IMR-90 (cell line): ENCODE measurements around the gene EEF1AKMT1. TPM values are rescaled to one million over a fixed set of nuclear protein-coding genes. Genes with fewer than 3 reads are reported as not detected.

Experiments used
- ATAC-seq: fragments of 200-7000 bp; cut with Tn5 transposase; 2 replicates; pipeline ENCODE4 v1.9.1; 2020; ENCODE audit warnings: low read depth, mild to moderate bottlenecking, moderate library complexity
- BruUV-seq: library from RNA; stranded (reverse); fragments of 400-500 nt; replicated peaks from 2 replicates; lab custom pipeline; 2021; lab: Mats Ljungman, UMichigan
- CTCF ChIA-PET: fragments of 300-600 bp; formaldehyde crosslinking; extraction: SDS; loops from one replicate; lab custom pipeline; 2021; ENCODE audit warnings: antibody characterized with exemption; lab: Yijun Ruan, JAX
- POLR2A ChIA-PET: fragments of 300-600 bp; sonication (Branson Sonifier 250); formaldehyde crosslinking; loops from one replicate; lab custom pipeline; 2022; ENCODE audit warnings: antibody characterized with exemption; ENCODE audit not compliant: unreplicated experiment; lab: Charles Lee
- DNase-seq: peaks from one replicate; pipeline ENCODE4 v3.0.0; 2013
- H2AFZ ChIP-seq: replicated peaks from 2 replicates; pipeline ENCODE3; 2013; ENCODE audit warnings: low read length, mild to moderate bottlenecking; ENCODE audit not compliant: poor library complexity
- H2AK5ac ChIP-seq: 2 replicates; pipeline ENCODE4 v1.6.1; 2013; ENCODE audit warnings: low read depth, low read length, inconsistent platforms
- H2AK9ac ChIP-seq: replicated peaks from 2 replicates; pipeline ENCODE3; 2013; ENCODE audit warnings: mild to moderate bottlenecking, low read depth, low read length, moderate library complexity; ENCODE audit not compliant: poor library complexity
- H2BK120ac ChIP-seq: 2 replicates; pipeline ENCODE4 v1.6.1; 2013; ENCODE audit warnings: low read depth, low read length, inconsistent platforms
- H2BK15ac ChIP-seq: 3 replicates; pipeline ENCODE4 v1.6.1; 2013; ENCODE audit warnings: low read depth, low read length, inconsistent platforms
- H2BK20ac ChIP-seq: 2 replicates; pipeline ENCODE4 v1.6.1; 2013; ENCODE audit warnings: low read depth, mild to moderate bottlenecking, inconsistent platforms, low read length, moderate library complexity
- H2BK5ac ChIP-seq: 2 replicates; pipeline ENCODE4 v1.6.1; 2013; ENCODE audit warnings: mild to moderate bottlenecking, low read depth, low read length, inconsistent platforms; ENCODE audit not compliant: poor library complexity, severe bottlenecking
- H3K14ac ChIP-seq: replicated peaks from 2 replicates; pipeline ENCODE4 v1.6.1; 2013; ENCODE audit warnings: low read depth, low read length, inconsistent platforms
- H3K18ac ChIP-seq: 2 replicates; pipeline ENCODE4 v1.6.1; 2013; ENCODE audit warnings: low read depth, low read length, control low read depth
- H3K23ac ChIP-seq: 2 replicates; pipeline ENCODE4 v1.6.1; 2013; ENCODE audit warnings: low read depth, low read length, inconsistent platforms
- H3K27ac ChIP-seq: 2 replicates; pipeline ENCODE4 v1.5.1; 2013; ENCODE audit warnings: mild to moderate bottlenecking, control low read depth, low read length; ENCODE audit not compliant: insufficient read depth
- H3K27me3 ChIP-seq: 2 replicates; pipeline ENCODE4 v1.6.1; 2013; ENCODE audit warnings: low read length; ENCODE audit not compliant: control insufficient read depth, insufficient read depth
- H3K36me3 ChIP-seq: 2 replicates; pipeline ENCODE4 v1.6.1; 2013; ENCODE audit warnings: low read length, mixed read lengths; ENCODE audit not compliant: control insufficient read depth, insufficient read depth
- H3K4ac ChIP-seq: 2 replicates; pipeline ENCODE4 v1.6.1; 2013; ENCODE audit warnings: low read depth, low read length, inconsistent platforms
- H3K4me1 ChIP-seq: 2 replicates; pipeline ENCODE4 v1.6.1; 2013; ENCODE audit warnings: low read length, mixed read lengths; ENCODE audit not compliant: control insufficient read depth, insufficient read depth
- H3K4me2 ChIP-seq: 2 replicates; pipeline ENCODE4 v1.6.1; 2013; ENCODE audit warnings: low read depth, mild to moderate bottlenecking, control low read depth, low read length, moderate library complexity
- H3K4me3 ChIP-seq: 2 replicates; pipeline ENCODE4 v1.5.1; 2013; ENCODE audit warnings: low read depth, mild to moderate bottlenecking, control low read depth, low read length, moderate library complexity; ENCODE audit not compliant: insufficient read depth
- H3K56ac ChIP-seq: 2 replicates; pipeline ENCODE4 v1.6.1; 2013; ENCODE audit warnings: low read length, inconsistent platforms; ENCODE audit not compliant: insufficient read depth; ENCODE audit errors: extremely low read depth
- H3K79me1 ChIP-seq, 2 experiments: 2 replicates each; pipeline ENCODE4 v1.6.1; 2013; ENCODE audit warnings: low read length in 2 of 2, inconsistent platforms in 1 of 2, low read depth in 1 of 2
- H3K9ac ChIP-seq: 2 replicates; pipeline ENCODE4 v1.6.1; 2013; ENCODE audit warnings: low read depth, low read length, control low read depth
- H3K9me1 ChIP-seq: 2 replicates; pipeline ENCODE4 v1.6.1; 2013; ENCODE audit warnings: low read length, inconsistent platforms; ENCODE audit not compliant: insufficient read depth
- H3K9me3 ChIP-seq: 2 replicates; pipeline ENCODE4 v1.6.1; 2013; ENCODE audit warnings: low read length; ENCODE audit not compliant: control insufficient read depth, insufficient read depth
- H4K20me1 ChIP-seq: 2 replicates; pipeline ENCODE4 v1.6.1; 2013; ENCODE audit warnings: low read length, inconsistent platforms; ENCODE audit not compliant: insufficient read depth
- H4K5ac ChIP-seq: 2 replicates; pipeline ENCODE4 v1.6.1; 2013; ENCODE audit warnings: mild to moderate bottlenecking, low read depth, low read length, control low read depth
- H4K8ac ChIP-seq, 2 experiments: 2 replicates each; pipeline ENCODE4 v1.6.1; 2013; ENCODE audit warnings: low read depth in 2 of 2, low read length in 2 of 2, control low read depth in 1 of 2, inconsistent platforms in 1 of 2
- H4K91ac ChIP-seq: 2 replicates; pipeline ENCODE4 v1.6.1; 2013; ENCODE audit warnings: low read depth, low read length, inconsistent platforms; ENCODE audit not compliant: insufficient read depth
- MXI1 ChIP-seq: IDR thresholded peaks from 2 replicates; pipeline ENCODE4 v1.6.1; 2012; ENCODE audit warnings: low read depth, mild to moderate bottlenecking, low read length, moderate library complexity, borderline replicate concordance
- WGBS, 2 experiments: methylation state at CpG; one replicate each; pipeline versions ENCODE4 v1.1.5 to v1.1.7; 2013; ENCODE audit warnings: missing lambda C conversion rate in 2 of 2; ENCODE audit not compliant: insufficient read length in 1 of 2; ENCODE audit errors: extremely low coverage in 2 of 2; 5-methylcytosine and 5-hydroxymethylcytosine counted together
- dilution Hi-C: fragments of 300-500 bp; cut with HindIII; formaldehyde crosslinking; loops from one replicate; pipeline ENCODE4 v1.14.3; 2018; ENCODE audit warnings: low sequenced_read_pairs; ENCODE audit not compliant: unreplicated experiment
- in situ Hi-C: fragments of 300-500 bp; cut with MboI; formaldehyde crosslinking; loops from 3 replicates; pipeline ENCODE4 v1.14.3; 2019; ENCODE audit warnings: low sequenced_read_pairs, inconsistent platforms, mixed read lengths
- intact Hi-C: fragments of 100-400 bp; cut with micrococcal nuclease; formaldehyde crosslinking; loops from 2 replicates; pipeline ENCODE4 v1.10.0; 2022
- polyA plus RNA-seq, 3 experiments: library from polyadenylated mRNA; depleted of rRNA; stranded (reverse); fragments of >200 nt; gene quantifications; 2 replicates each; pipeline ENCODE4 v1.2.3, GENCODE V29; 2012; ENCODE audit warnings: low replicate concordance in 1 of 3
- total RNA-seq: library from RNA; depleted of rRNA; stranded (reverse); fragments of >200 nt; gene quantifications from 2 replicates; pipeline ENCODE4 v1.2.3, GENCODE V29; 2012

The EEF1AKMT1 gene
- total and polyA plus RNA-seq, 2 of the 4 experiments (the other 2 are of a cell fraction), result 10.0 to 10.6 TPM

DNA sequence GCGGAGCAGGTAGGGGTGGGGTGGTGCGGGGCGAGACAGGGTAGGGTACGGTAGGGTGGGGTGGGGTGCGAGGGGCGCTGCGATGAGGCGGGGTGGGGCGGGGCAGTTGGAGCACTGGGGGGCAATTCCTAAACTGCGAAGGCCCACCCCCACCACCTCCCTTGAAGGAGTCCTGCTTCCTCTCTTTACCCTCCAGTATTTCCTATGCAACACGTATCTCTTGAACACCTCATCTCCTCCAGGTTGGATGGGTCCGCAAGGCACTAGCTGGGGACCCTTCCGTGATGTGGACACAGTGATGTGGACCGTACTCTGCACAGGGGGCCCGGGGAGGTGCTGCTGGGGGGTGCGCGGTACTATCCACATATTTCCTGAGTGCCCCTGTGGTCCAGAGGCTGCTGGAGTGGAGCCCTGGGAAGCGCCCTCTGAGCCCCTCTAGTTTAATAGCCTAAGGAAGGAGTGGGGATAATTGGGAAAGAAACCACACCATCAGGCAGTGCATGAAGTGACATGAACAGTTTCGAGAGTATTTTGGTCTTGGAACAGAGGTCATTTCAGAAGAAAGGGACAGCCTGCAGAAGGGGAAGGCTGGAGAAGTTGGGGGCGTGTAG, 69.2 kb downstream of the EEF1AKMT1 start:
- no peak overlapping the region for H2BK15ac ChIP-seq
- no peak overlapping the region for H4K91ac ChIP-seq
- dilution Hi-C loops, result no loop called here
- 0 out of 4 replicates have a peak, but pooled peaks cover 0 to 5% of the 10 kb centered on the region in 2 experiments for H3K79me1 ChIP-seq
- H2BK5ac ChIP-seq, result no peak overlapping the region
- peaks cover 7% of the 10 kb centered on the region; the same call in 1 of the 2 replicates for H3K9me1 ChIP-seq
- no peak overlapping the region for H2BK120ac ChIP-seq
- TF ChIP-seq MXI1, result no peak
- peak overlapping the region; percentile 14; the same call in 1 of the 2 replicates for H3K4me3 ChIP-seq
- peak overlapping the region; percentile 40; the same call in 1 of the 2 replicates for H2AK5ac ChIP-seq
- no peak for DNase-seq
- no peak overlapping the region for H4K8ac ChIP-seq
- no peaks in the 10 kb centered on the region for H3K9me3 ChIP-seq
- CTCF ChIA-PET, result interaction anchor here (0.6 to 1.5 kb wide), 4 partner anchors 10 to 220 kb away, joined by 4 to 7 read pairs (median 4); no protein-coding TSS in a partner anchor
- intact Hi-C loops, result loop anchor here (1.0 to 5.0 kb wide), 3 partner anchors 92 to 522 kb away; partner anchors contain the start of gene CRYL1
- no peak for ATAC-seq
- POLR2A ChIA-PET, result no interaction called here
- H3K27me3 ChIP-seq, result peaks cover 4% of the 10 kb centered on the region
- no peak overlapping the region for H3K14ac ChIP-seq
- no peak overlapping the region for H3K9ac ChIP-seq
- H2AK9ac ChIP-seq, result no peak overlapping the region
- no peak overlapping the region for H3K18ac ChIP-seq
- no peak overlapping the region for H3K4ac ChIP-seq
- BruUV-seq, result no TSS peak
- H4K20me1 ChIP-seq, result no peaks in the 10 kb centered on the region
- H2AFZ ChIP-seq, result peak overlapping the region; percentile 72
- H2BK20ac ChIP-seq, result no peak overlapping the region
- H3K36me3 ChIP-seq, result no peaks in the 10 kb centered on the region
- H3K4me1 ChIP-seq, result peaks cover 4% of the 10 kb centered on the region; the same call in 1 of the 2 replicates
- H4K5ac ChIP-seq, result no peak overlapping the region
- no peak overlapping the region for H3K56ac ChIP-seq
- peak overlapping the region; percentile 59; the same call in 1 of the 2 replicates for H3K4me2 ChIP-seq
- H3K23ac ChIP-seq, result no peak overlapping the region
- WGBS, 2 experiments, result no CpG with 5 or more reads among the region's 20 CpGs
- H3K27ac ChIP-seq, result no peak overlapping the region
- in situ Hi-C loops, result loop anchor here (5.0 to 25.0 kb wide), 3 partner anchors 123 to 517 kb away; partner anchors contain the start of gene GJB2
